ENCODE results near the gene SEZ6L. TPM values are rescaled to one million over a fixed set of nuclear protein-coding genes. Genes with fewer than 3 reads are reported as not detected.

The SEZ6L gene
- polyA plus RNA-seq, 1 donor (not counting 4 experiments of a cell fraction or from before 2014, with no cell fraction given): not detected

DNA sequence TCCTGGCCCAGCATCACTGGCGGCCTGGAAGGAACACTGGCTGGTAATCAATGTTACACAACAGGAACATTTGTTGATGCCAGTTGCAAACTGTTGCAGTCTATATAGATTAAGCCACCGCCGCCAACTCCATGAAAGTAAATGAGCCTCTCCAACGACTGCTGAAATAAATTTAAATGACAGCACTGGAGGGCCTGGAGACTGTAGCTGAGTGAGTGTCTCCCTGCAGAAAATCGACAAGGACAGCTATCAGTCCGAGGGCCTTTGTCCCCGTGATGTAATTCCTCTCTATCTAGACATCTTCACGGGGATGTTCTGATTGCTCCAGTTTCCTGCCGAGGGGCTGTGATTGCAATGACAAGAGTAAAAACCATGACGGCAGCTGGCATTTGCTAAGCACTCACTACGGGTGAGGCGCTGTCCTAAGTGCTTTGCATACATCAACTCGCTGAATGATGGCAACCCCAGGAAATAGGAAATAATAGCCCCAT lies 120.4 kb downstream of the SEZ6L start:
- H3K36me3 ChIP-seq (ENCODE audit: control insufficient read depth in 2 of 2, extremely low read depth in 1 of 2, insufficient read depth in 2 of 2, low read length in 2 of 2): no peaks in the 10 kb centered on the region
- no peak for FAIRE-seq

DNA sequence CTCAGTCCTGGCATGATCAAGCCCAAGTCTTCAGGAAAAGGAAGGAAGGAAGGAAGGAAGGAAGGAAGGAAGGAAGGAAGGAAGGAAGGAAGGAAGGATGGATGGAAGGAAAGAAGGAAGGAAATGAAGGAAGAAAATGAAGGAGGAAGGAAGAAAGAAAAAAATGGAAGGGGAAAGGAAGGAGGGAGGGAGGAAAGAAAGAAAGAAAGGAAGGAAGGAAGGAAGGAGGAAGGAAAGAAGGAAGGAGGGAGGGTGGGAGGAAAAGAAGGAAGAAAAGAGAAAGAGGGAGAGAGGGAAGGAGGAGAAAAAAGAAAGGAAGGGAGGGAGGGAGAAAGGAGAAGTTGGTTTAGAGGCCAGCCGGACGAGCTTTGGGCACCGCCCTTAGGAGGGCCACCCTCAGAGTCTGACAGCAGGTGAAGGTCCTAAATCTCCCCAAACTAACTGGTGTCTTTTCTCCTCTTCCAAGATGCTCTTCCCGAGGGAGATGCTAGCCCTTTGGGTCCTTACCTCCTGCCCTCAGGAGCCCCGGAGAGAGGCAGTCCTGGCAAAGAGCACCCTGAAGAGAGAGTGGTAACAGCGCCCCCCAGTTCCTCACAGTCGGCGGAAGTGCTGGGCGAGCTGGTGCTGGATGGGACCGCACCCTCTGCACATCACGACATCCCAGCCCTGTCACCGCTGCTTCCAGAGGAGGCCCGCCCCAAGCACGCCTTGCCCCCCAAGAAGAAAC lies 122.8 kb downstream of the SEZ6L start:
- dilution Hi-C loops (cut with MboI; ENCODE audit: extremely low pct_ligation_motif_present, low sequenced_read_pairs): no loop called here
- H3K27me3 ChIP-seq (ENCODE audit: control insufficient read depth, extremely low read depth, insufficient read depth, low read length): peaks cover 3% of the 10 kb centered on the region

More for the DNA sequence above, 120.4 kb downstream of the SEZ6L start:
- no peak for DNase-seq (ENCODE audit: low read depth, low spot score)
- H3K9me1 ChIP-seq (ENCODE audit: control insufficient read depth, extremely low read depth, insufficient read depth, low read length): no peaks in the 10 kb centered on the region
- H3K4me2 ChIP-seq (ENCODE audit: control insufficient read depth, extremely low read depth, insufficient read depth, low read depth, low read length): no peak overlapping the region
- H4K20me1 ChIP-seq (ENCODE audit: control insufficient read depth, extremely low read depth, insufficient read depth, low read length): no peaks in the 10 kb centered on the region
- no peak overlapping the region for H3K9ac ChIP-seq (ENCODE audit: control insufficient read depth, extremely low read depth, insufficient read depth, low read length)
- no peaks in the 10 kb centered on the region for H3K4me1 ChIP-seq (ENCODE audit: control insufficient read depth, extremely low read depth, insufficient read depth, low read length)
- no peaks in the 10 kb centered on the region for H3K9me3 ChIP-seq (ENCODE audit: control insufficient read depth, low read depth, low read length)
- H3K27me3 ChIP-seq (ENCODE audit: control insufficient read depth, extremely low read depth, insufficient read depth, low read length): no peaks in the 10 kb centered on the region
- H3K27ac ChIP-seq (ENCODE audit: control insufficient read depth, insufficient read depth, low read length): no peak overlapping the region
- TF ChIP-seq EZH2 (IDR thresholded peaks at IDR 0.05; ENCODE audit: low read length): no peak
- TF ChIP-seq, protein P1, sequence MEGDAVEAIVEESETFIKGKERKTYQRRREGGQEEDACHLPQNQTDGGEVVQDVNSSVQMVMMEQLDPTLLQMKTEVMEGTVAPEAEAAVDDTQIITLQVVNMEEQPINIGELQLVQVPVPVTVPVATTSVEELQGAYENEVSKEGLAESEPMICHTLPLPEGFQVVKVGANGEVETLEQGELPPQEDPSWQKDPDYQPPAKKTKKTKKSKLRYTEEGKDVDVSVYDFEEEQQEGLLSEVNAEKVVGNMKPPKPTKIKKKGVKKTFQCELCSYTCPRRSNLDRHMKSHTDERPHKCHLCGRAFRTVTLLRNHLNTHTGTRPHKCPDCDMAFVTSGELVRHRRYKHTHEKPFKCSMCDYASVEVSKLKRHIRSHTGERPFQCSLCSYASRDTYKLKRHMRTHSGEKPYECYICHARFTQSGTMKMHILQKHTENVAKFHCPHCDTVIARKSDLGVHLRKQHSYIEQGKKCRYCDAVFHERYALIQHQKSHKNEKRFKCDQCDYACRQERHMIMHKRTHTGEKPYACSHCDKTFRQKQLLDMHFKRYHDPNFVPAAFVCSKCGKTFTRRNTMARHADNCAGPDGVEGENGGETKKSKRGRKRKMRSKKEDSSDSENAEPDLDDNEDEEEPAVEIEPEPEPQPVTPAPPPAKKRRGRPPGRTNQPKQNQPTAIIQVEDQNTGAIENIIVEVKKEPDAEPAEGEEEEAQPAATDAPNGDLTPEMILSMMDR (optimal IDR thresholded peaks at IDR 0.05 in 1 of 3, IDR thresholded peaks at IDR 0.05 in 1 of 3, conservative IDR thresholded peaks at IDR 0.05 in 1 of 3; ENCODE audit: extremely low read depth in 1 of 3, insufficient read depth in 2 of 3, low read length in 3 of 3): no peak
- no peak overlapping the region for H3K4me3 ChIP-seq (ENCODE audit: control insufficient read depth in 2 of 3, extremely low read depth in 1 of 3, insufficient read depth in 2 of 3, low read depth in 1 of 3, low read length in 3 of 3)
- dilution Hi-C loops (cut with MboI; ENCODE audit: extremely low pct_ligation_motif_present, low sequenced_read_pairs): no loop called here
- H2AFZ ChIP-seq (ENCODE audit: control insufficient read depth, low read length): no peak overlapping the region
- no peaks in the 10 kb centered on the region for H3K79me2 ChIP-seq (ENCODE audit: control insufficient read depth, insufficient read depth, low read length)

More for the DNA sequence above, 122.8 kb downstream of the SEZ6L start:
- Histone ChIP-seq H3K36me3 (ENCODE audit: control insufficient read depth in 2 of 2, extremely low read depth in 1 of 2, insufficient read depth in 2 of 2, low read length in 2 of 2) (no peaks in the 10 kb centered on the region), H3K4me1 (ENCODE audit: control insufficient read depth, extremely low read depth, insufficient read depth, low read length) (no peaks in the 10 kb centered on the region), H3K79me2 (ENCODE audit: control insufficient read depth, insufficient read depth, low read length) (no peaks in the 10 kb centered on the region), H3K27ac (ENCODE audit: control insufficient read depth, insufficient read depth, low read length) (no peak overlapping the region), H3K9me3 (ENCODE audit: control insufficient read depth, low read depth, low read length) (no peaks in the 10 kb centered on the region), H3K4me3 (ENCODE audit: control insufficient read depth in 2 of 3, extremely low read depth in 1 of 3, insufficient read depth in 2 of 3, low read depth in 1 of 3, low read length in 3 of 3) (no peak overlapping the region), H2AFZ (ENCODE audit: control insufficient read depth, low read length) (no peak overlapping the region), H4K20me1 (ENCODE audit: control insufficient read depth, extremely low read depth, insufficient read depth, low read length) (no peaks in the 10 kb centered on the region), H3K9me1 (ENCODE audit: control insufficient read depth, extremely low read depth, insufficient read depth, low read length) (no peaks in the 10 kb centered on the region), H3K9ac (ENCODE audit: control insufficient read depth, extremely low read depth, insufficient read depth, low read length) (no peak overlapping the region), H3K4me2 (ENCODE audit: control insufficient read depth, extremely low read depth, insufficient read depth, low read depth, low read length) (no peak overlapping the region)
- TF ChIP-seq EZH2 (IDR thresholded peaks at IDR 0.05; ENCODE audit: low read length): no peak
- TF ChIP-seq, protein P1 (optimal IDR thresholded peaks at IDR 0.05 in 1 of 3, IDR thresholded peaks at IDR 0.05 in 1 of 3, conservative IDR thresholded peaks at IDR 0.05 in 1 of 3; ENCODE audit: extremely low read depth in 1 of 3, insufficient read depth in 2 of 3, low read length in 3 of 3): no peak
- FAIRE-seq (no peak), DNase-seq (ENCODE audit: low read depth, low spot score) (no peak)
